Osteocyte (in vitro differentiated cells): ENCODE results near the gene SAP30BP. TPM values are rescaled to one million over a fixed set of nuclear protein-coding genes. Genes with fewer than 3 reads are reported as not detected.
A peak's percentile ranks its signal among the peaks of the same experiment; 100 is the strongest.

ENCODE experiments used
- DNase-seq: peaks from one replicate; pipeline ENCODE4 v3.0.0; 2021; ENCODE audit warnings: mixed read lengths; ENCODE audit not compliant: unreplicated experiment; ENCODE audit errors: extremely low spot score
- H3K27ac Mint-ChIP-seq: one replicate; pipeline ENCODE4 v1.8.0; 2021; ENCODE audit warnings: mild to moderate bottlenecking, mixed read lengths; ENCODE audit not compliant: unreplicated experiment
- H3K27me3 Mint-ChIP-seq: one replicate; pipeline ENCODE4 v1.8.0; 2021; ENCODE audit warnings: mixed read lengths; ENCODE audit not compliant: unreplicated experiment
- H3K36me3 Mint-ChIP-seq: one replicate; pipeline ENCODE4 v1.8.0; 2021; ENCODE audit warnings: mixed read lengths; ENCODE audit not compliant: unreplicated experiment
- H3K4me1 Mint-ChIP-seq: one replicate; pipeline ENCODE4 v1.8.0; 2021; ENCODE audit warnings: mixed read lengths; ENCODE audit not compliant: unreplicated experiment
- H3K4me3 Mint-ChIP-seq: one replicate; pipeline ENCODE4 v1.8.0; 2021; ENCODE audit warnings: mild to moderate bottlenecking, moderate library complexity, mixed read lengths; ENCODE audit not compliant: unreplicated experiment
- H3K9me3 Mint-ChIP-seq: one replicate; pipeline ENCODE4 v1.8.0; 2021; ENCODE audit warnings: mixed read lengths; ENCODE audit not compliant: unreplicated experiment
- total RNA-seq: library from RNA; stranded (reverse); gene quantifications from 2 replicates; pipeline ENCODE4 v1.2.1, GENCODE V29; 2021
- TF ChIP-seq, protein P1 (sequence below): fragments of 200-600 bp; sonication (generic); IDR thresholded peaks from 2 replicates; pipeline ENCODE4 v1.5.0; 2021; ENCODE audit warnings: antibody characterized with exemption, mild to moderate bottlenecking, moderate library complexity

Gene SAP30BP
- total RNA-seq, 1 donor from 2014 or later: 103 TPM

DNA sequence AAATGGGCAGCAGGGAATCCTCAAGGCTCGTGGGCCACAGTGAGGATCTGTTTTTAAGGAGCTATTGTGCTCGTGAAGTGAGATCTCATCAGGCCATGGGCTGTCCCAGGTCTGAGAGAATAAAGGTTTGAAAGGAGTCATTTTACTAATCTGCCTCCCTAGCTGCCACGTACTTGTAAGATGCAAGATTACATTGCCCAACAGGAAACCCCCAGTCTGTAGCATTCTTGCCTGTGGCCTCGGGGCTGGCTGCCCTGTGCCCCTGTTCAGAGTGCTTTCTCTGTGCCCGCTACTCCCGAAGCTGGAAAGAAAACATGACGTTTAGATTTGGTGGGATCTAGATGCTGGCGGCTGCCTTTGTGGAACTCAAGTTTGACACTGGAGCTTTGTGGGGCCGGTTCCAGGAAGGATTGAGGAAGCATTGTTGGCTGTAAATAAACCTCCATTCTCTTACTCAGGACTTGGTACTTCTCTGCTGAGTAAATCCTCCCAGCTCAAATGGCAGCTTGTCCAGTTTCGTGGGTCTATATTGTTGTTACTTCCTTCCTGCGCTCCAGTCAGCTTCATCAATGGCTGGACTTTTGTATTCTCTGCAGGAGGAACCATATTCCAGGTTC lies 21.2 kb downstream of the SAP30BP start:
- Mint-ChIP-seq H3K27ac (peak overlapping the region; percentile 85), H3K27me3 (no peaks in the 10 kb centered on the region), H3K4me3 (no peak overlapping the region), H3K4me1 (peaks cover 91% of the 10 kb centered on the region), H3K36me3 (peaks cover 12% of the 10 kb centered on the region), H3K9me3 (no peaks in the 10 kb centered on the region)
- TF ChIP-seq, protein P1, sequence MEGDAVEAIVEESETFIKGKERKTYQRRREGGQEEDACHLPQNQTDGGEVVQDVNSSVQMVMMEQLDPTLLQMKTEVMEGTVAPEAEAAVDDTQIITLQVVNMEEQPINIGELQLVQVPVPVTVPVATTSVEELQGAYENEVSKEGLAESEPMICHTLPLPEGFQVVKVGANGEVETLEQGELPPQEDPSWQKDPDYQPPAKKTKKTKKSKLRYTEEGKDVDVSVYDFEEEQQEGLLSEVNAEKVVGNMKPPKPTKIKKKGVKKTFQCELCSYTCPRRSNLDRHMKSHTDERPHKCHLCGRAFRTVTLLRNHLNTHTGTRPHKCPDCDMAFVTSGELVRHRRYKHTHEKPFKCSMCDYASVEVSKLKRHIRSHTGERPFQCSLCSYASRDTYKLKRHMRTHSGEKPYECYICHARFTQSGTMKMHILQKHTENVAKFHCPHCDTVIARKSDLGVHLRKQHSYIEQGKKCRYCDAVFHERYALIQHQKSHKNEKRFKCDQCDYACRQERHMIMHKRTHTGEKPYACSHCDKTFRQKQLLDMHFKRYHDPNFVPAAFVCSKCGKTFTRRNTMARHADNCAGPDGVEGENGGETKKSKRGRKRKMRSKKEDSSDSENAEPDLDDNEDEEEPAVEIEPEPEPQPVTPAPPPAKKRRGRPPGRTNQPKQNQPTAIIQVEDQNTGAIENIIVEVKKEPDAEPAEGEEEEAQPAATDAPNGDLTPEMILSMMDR: no peak
- no peak for DNase-seq

DNA sequence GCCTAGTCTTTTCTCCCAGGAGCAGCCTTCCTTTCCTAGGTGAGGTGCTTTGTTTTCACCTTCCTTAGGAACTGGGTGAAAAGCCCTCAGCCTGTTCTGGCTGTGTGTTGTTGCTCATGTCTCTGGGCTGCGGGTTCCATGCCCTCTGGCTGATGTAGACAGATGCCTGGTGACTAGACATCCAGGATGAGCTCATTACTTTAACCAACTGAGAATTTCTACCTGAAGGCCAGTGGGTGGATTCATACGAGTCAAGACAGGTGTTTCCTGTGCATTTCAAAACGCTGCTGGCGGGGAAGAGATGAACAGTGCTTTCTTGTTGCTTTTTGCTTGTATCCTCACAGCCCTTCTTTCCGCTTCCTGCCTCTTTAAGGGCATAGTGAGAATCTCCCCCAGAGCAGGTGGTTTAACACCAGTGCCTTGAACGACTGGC lies 22.3 kb downstream of the SAP30BP start:
- no peak for DNase-seq
- TF ChIP-seq, protein P1: no peak
- H3K27ac Mint-ChIP-seq: peak overlapping the region; percentile 85
- H3K36me3 Mint-ChIP-seq: peaks cover 12% of the 10 kb centered on the region
- no peaks in the 10 kb centered on the region for H3K27me3 Mint-ChIP-seq
- H3K4me3 Mint-ChIP-seq: no peak overlapping the region
- peaks cover 91% of the 10 kb centered on the region for H3K4me1 Mint-ChIP-seq
- no peaks in the 10 kb centered on the region for H3K9me3 Mint-ChIP-seq

DNA sequence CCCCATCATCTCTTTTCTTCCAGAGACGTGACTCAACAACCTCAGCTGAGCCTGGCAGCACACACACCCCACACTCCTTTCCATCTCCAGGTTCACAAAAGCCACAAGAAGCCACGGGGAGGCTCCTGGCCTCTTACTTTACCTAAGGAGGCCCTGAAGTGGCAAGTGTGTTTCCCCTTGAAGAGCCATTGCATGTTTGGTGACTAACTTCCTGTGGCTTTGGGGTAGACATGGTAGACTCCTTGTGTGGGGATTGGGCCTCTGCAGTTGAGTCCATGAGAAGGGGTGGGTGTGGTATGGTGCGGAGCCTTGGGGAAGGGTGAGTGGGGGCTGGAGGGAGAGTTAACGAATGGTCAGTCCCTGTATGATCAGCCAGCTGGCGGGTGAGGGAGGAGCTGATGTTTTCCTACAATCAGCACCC lies 24.2 kb downstream of the SAP30BP start:
- no peaks in the 10 kb centered on the region for H3K9me3 Mint-ChIP-seq
- TF ChIP-seq, protein P1: no peak
- DNase-seq: no peak
- H3K4me3 Mint-ChIP-seq: peak overlapping the region; percentile 10
- H3K27ac Mint-ChIP-seq: peak overlapping the region; percentile 99
- peaks cover 12% of the 10 kb centered on the region for H3K36me3 Mint-ChIP-seq
- no peaks in the 10 kb centered on the region for H3K27me3 Mint-ChIP-seq
- peaks cover 90% of the 10 kb centered on the region for H3K4me1 Mint-ChIP-seq

DNA sequence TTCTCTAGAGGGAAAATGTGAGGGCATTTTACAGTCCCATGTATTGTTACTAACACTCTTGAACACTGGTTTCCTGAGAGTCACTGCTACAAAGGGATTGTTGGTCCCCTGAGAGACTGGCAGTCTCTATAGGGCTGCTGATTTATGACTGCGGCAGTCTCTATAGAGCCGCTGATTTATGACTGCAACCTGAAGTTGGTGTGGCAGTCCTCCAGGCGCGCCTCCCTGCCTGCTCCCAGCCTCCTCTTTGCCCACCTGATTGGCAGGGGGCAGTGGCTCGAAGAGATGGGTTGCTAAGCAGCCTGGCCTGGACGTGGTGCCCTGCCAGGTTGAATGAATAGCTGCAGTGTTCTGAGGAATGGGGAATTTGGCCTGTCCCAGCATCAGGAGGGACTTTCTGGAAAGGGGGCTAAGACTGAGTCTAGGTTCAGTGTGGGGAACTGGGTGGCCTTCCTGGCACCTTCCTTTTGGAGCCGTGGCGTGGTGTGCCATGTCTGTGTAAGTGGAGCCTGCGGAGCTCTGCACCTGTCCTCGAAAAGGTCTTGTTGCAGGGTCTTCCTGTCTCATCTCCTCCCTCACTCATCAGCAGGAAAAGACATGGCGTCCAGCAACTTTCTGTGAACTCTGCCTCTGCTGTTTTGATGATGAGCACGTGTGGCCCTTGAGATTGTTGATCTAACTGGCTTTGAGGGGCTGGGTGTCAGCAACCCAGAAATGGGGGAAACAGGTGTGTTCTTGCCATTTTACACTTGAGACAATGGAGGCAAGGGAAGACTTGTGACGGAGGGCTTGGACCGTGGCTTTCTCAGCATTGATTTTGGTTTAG lies 24.9 kb downstream of the SAP30BP start:
- Mint-ChIP-seq H3K27me3 (no peaks in the 10 kb centered on the region), H3K4me1 (peaks cover 89% of the 10 kb centered on the region), H3K9me3 (no peaks in the 10 kb centered on the region), H3K4me3 (no peak overlapping the region), H3K36me3 (peaks cover 12% of the 10 kb centered on the region), H3K27ac (peak overlapping the region; percentile 99)
- DNase-seq: no peak
- TF ChIP-seq, protein P1: no peak

DNA sequence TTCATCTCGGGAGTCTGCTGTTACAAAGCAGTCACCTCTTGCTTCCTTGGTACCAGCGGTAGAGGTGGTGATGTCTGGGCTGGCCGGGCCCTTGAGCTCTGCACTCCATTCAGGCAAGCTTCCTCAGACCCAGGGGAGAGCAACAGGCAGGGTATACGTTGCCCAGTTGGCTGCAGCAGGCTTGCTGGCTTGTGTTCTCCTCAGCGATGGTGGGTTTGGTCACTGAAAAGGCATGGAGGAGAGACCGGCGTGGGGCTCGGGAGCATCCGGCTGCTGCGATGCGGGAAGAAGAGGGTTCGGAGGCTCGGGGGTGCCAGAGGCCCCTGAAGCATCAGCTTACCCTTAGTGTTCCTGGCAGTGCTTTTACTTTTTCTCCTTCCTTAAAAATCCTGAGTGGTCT lies 25.8 kb downstream of the SAP30BP start:
- Mint-ChIP-seq H3K4me1 (peaks cover 93% of the 10 kb centered on the region), H3K9me3 (no peaks in the 10 kb centered on the region), H3K27ac (peak overlapping the region; percentile 99), H3K4me3 (peak overlapping the region; percentile 44), H3K27me3 (no peaks in the 10 kb centered on the region), H3K36me3 (peaks cover 19% of the 10 kb centered on the region)
- TF ChIP-seq, protein P1: no peak
- DNase-seq: no peak
